GM12878 (cell line): ENCODE measurements around the gene C17orf107. TPM values are rescaled to one million over a fixed set of nuclear protein-coding genes. Genes with fewer than 3 reads are reported as not detected.

Experiments
- BACH1 ChIP-seq: fragments of 450-650 bp; IDR thresholded peaks from 2 replicates; pipeline ENCODE4 v1.6.1; 2017; ENCODE audit warnings: mild to moderate bottlenecking, borderline replicate concordance
- BCLAF1 ChIP-seq: fragments of 450-650 bp; IDR thresholded peaks from 2 replicates; pipeline ENCODE4 v1.6.1; 2017; ENCODE audit warnings: antibody characterized with exemption, mild to moderate bottlenecking, moderate library complexity
- HDAC2 ChIP-seq: fragments of 200-600 bp; sonication (generic); IDR thresholded peaks from 2 replicates; pipeline ENCODE4 v1.6.1; 2017
- IKZF2 ChIP-seq, 2 experiments: fragments of 450-650 bp; IDR thresholded peaks; 2 replicates each; pipeline ENCODE4 v1.6.1; 2017; ENCODE audit warnings: mild to moderate bottlenecking in 2 of 2, moderate library complexity in 2 of 2
- KLF5 ChIP-seq: fragments of 450-650 bp; IDR thresholded peaks from 2 replicates; pipeline ENCODE4 v1.6.1; 2014; ENCODE audit warnings: mild to moderate bottlenecking; ENCODE audit not compliant: partially characterized antibody
- NKRF ChIP-seq: fragments of 450-650 bp; conservative IDR thresholded peaks from 2 replicates; pipeline ENCODE4 v1.6.1; 2017; ENCODE audit warnings: mild to moderate bottlenecking, moderate library complexity
- NR2F1 ChIP-seq: fragments of 450-650 bp; conservative IDR thresholded peaks from 2 replicates; pipeline ENCODE4 v1.6.1; 2017; ENCODE audit warnings: mild to moderate bottlenecking
- POLR2AphosphoS5 ChIP-seq: IDR thresholded peaks from 2 replicates; pipeline ENCODE4 v1.6.1; 2011; ENCODE audit warnings: mild to moderate bottlenecking, low read length, inconsistent platforms
- POU2F2 ChIP-seq: IDR thresholded peaks from 3 replicates; pipeline ENCODE4 v1.6.1; 2011; ENCODE audit warnings: low read depth, mild to moderate bottlenecking, low read length, borderline replicate concordance
- RELA ChIP-seq: fragments of 450-650 bp; IDR thresholded peaks from 2 replicates; pipeline ENCODE4 v1.8.0; 2014; ENCODE audit warnings: borderline replicate concordance; ENCODE audit not compliant: partially characterized antibody
- RELB ChIP-seq: fragments of 450-650 bp; IDR thresholded peaks from 2 replicates; pipeline ENCODE4 v1.6.1; 2017; ENCODE audit warnings: low read depth, mild to moderate bottlenecking, moderate library complexity
- RFX5 ChIP-seq: IDR thresholded peaks from 2 replicates; pipeline ENCODE4 v1.6.1; 2011; ENCODE audit warnings: low read depth, low read length, improper control_type of control experiment
- RUNX3 ChIP-seq: IDR thresholded peaks from 2 replicates; pipeline ENCODE4 v1.6.1; 2012; ENCODE audit warnings: low read length, inconsistent platforms
- SIN3A ChIP-seq: IDR thresholded peaks from 2 replicates; pipeline ENCODE4 v1.6.1; 2012; ENCODE audit warnings: low read depth, low read length, improper control_type of control experiment
- SKIL ChIP-seq: fragments of 450-650 bp; IDR thresholded peaks from 2 replicates; pipeline ENCODE4 v1.6.1; 2017; ENCODE audit warnings: mild to moderate bottlenecking, low read depth, inconsistent platforms; ENCODE audit not compliant: poor library complexity, severe bottlenecking
- SMARCA5 ChIP-seq: fragments of 450-650 bp; IDR thresholded peaks from 2 replicates; pipeline ENCODE4 v1.6.1; 2017; ENCODE audit warnings: mild to moderate bottlenecking
- SREBF2 ChIP-seq: IDR thresholded peaks from 2 replicates; pipeline ENCODE4 v1.6.1; 2012; ENCODE audit warnings: mild to moderate bottlenecking, low read length
- SUPT20H ChIP-seq: IDR thresholded peaks from 2 replicates; pipeline ENCODE4 v1.6.1; 2011; ENCODE audit warnings: low read depth, mild to moderate bottlenecking, low read length, moderate library complexity, borderline replicate concordance; ENCODE audit not compliant: control insufficient read depth
- USF2 ChIP-seq: IDR thresholded peaks from 2 replicates; pipeline ENCODE4 v1.6.1; 2011; ENCODE audit warnings: low read depth, low read length, improper control_type of control experiment, borderline replicate concordance
- polyA plus RNA-seq, 11 experiments: library from polyadenylated mRNA; depleted of rRNA in 4 of 11; unstranded in 6 of 11; stranded (reverse) in 5 of 11; fragments of >200 nt; fragmentation: Nextera tagmentation in 4 of 11; fragmentation: Illumina TruSeq in 1 of 11; extraction: Ambion mirVana in 4 of 11; extraction: Trizol in 1 of 11; gene quantifications; 1 replicate in 1 of 11; 2 replicates in 10 of 11; pipeline versions ENCODE4 v1.2.1 to v1.2.3, GENCODE V29; 2011 to 2016; ENCODE audit warnings: inconsistent platforms in 2 of 11, missing spikeins in 2 of 11, low read depth in 1 of 11
- total RNA-seq, 4 experiments: library from RNA; depleted of rRNA in 3 of 4; stranded (reverse); fragments of >200 nt in 3 of 4; fragmentation: Illumina TruSeq in 1 of 4; extraction: Trizol in 1 of 4; gene quantifications; 2 replicates each; pipeline versions ENCODE4 v1.2.1 to v1.2.3, GENCODE V29; 2013 to 2021

The C17orf107 gene
- total and polyA plus RNA-seq, 10 of the 15 experiments (the other 5 are each of a cell fraction or from before 2014, with no cell fraction given) = 0.05 to 0.46 (median 0.11) TPM; not detected in 3

- TF ChIP-seq NKRF (peak; percentile 25; the same call in 1 of the 2 replicates), RELB (no peak), KLF5 (no peak), SUPT20H (no peak), IKZF2 (IDR thresholded peaks at IDR 0.05) (no peak), USF2 (no peak), BACH1 (peak; percentile 37; the same call in 1 of the 2 replicates), SIN3A (no peak), NR2F1 (no peak), RELA (no peak), RUNX3 (no peak), HDAC2 (no peak), BCLAF1 (no peak), POU2F2 (0 out of 3 replicates have a peak, but pooled peaks have one; percentile 7), SKIL (no peak), RFX5 (no peak), POLR2AphosphoS5 (peak; percentile 72), SMARCA5 (no peak), SREBF2 (no peak)
These were observed 50.9 kb downstream of the C17orf107 start (continued) for GRCh38 chr17:4950075-4950745.
